Measurements from ENCODE around the gene ZNF134. TPM values are rescaled to one million over a fixed set of nuclear protein-coding genes. Genes with fewer than 3 reads are reported as not detected.

The ZNF134 gene
- total and polyA plus RNA-seq, 10 donors = 3.7 to 30.7 (median 19.6) TPM

GRCh38 chr19:57656346-57656745 lies 42.3 kb downstream of the ZNF134 start:
- no peak for DNase-seq
- intact Hi-C loops (cut with DNase I; ENCODE audit: low total_unique reads) = no loop called here
- no peak overlapping the region for H3K4me3 ChIP-seq
- TF ChIP-seq POLR2A (IDR thresholded peaks at IDR 0.05) (no peak), POLR2AphosphoS5 (IDR thresholded peaks at IDR 0.05) (no peak), CTCF (IDR thresholded peaks at IDR 0.05 in 8 of 11, conservative IDR thresholded peaks at IDR 0.05 in 3 of 11) (no peak)
- WGBS, 5 donors = 77 to 91% (median 87%) methylated on average over 1 of the region's 1 CpG
- peaks cover 0 to 56% (median 8%) of the 10 kb centered on the region in 8 donors for H3K9me3 ChIP-seq
- H3K4me1 ChIP-seq = no peaks in the 10 kb centered on the region
- H3K36me3 ChIP-seq = no peaks in the 10 kb centered on the region
- H3K27ac ChIP-seq = no peak overlapping the region
- H3K27me3 ChIP-seq (replicated peaks in 1 of 7) = peaks cover 0 to 20% (median 0%) of the 10 kb centered on the region in 7 donors

GRCh38 chr19:57664269-57665127 lies 50.5 kb downstream of the ZNF134 start:
- Histone ChIP-seq H3K36me3 (no peaks in the 10 kb centered on the region), H3K27ac (peak overlapping the region; percentile 53 to 83 (median 74)), H3K27me3 (replicated peaks in 1 of 7) (peaks cover 0 to 61% (median 7%) of the 10 kb centered on the region in 7 donors), H3K4me3 (peak overlapping the region; percentile 39 to 72 (median 48)), H3K4me1 (peaks cover 0 to 17% (median 13%) of the 10 kb centered on the region in 6 donors), H3K9me3 (no peaks in the 10 kb centered on the region)
- WGBS, 5 donors = 3 to 9% (median 5%) methylated on average over 44 to 64 of the region's 64 CpGs
- DNase-seq = peak; percentile 76
- TF ChIP-seq POLR2A (IDR thresholded peaks at IDR 0.05) (no peak), POLR2AphosphoS5 (IDR thresholded peaks at IDR 0.05) (peak in 2 of 3 donors; percentile 71 to 72), CTCF (IDR thresholded peaks at IDR 0.05 in 8 of 11, conservative IDR thresholded peaks at IDR 0.05 in 3 of 11) (no peak)
- intact Hi-C loops (cut with DNase I; ENCODE audit: low total_unique reads) = no loop called here

- DNase-seq = no peak
- WGBS, 5 donors = 89 to 94% (median 91%) methylated on average over 9 of the region's 9 CpGs
- Histone ChIP-seq H3K27me3 (replicated peaks in 1 of 7) (peaks cover 0 to 60% (median 7%) of the 10 kb centered on the region in 7 donors), H3K4me3 (peak overlapping the region in 1 of 8 donors; percentile 72), H3K9me3 (no peaks in the 10 kb centered on the region), H3K27ac (peak overlapping the region in 2 of 8 donors; percentile 75 to 82), H3K4me1 (peaks cover 0 to 17% (median 13%) of the 10 kb centered on the region in 6 donors), H3K36me3 (no peaks in the 10 kb centered on the region)
- intact Hi-C loops (cut with DNase I; ENCODE audit: low total_unique reads) = no loop called here
- TF ChIP-seq CTCF (IDR thresholded peaks at IDR 0.05 in 8 of 11, conservative IDR thresholded peaks at IDR 0.05 in 3 of 11) (no peak), POLR2AphosphoS5 (IDR thresholded peaks at IDR 0.05) (no peak), POLR2A (IDR thresholded peaks at IDR 0.05) (no peak)
These were observed 51.3 kb downstream of the ZNF134 start for GRCh38 chr19:57665261-57665806.

GRCh38 chr19:57667228-57667627 lies 53.2 kb downstream of the ZNF134 start:
- Histone ChIP-seq H3K9me3 (peaks cover 0 to 5% (median 0%) of the 10 kb centered on the region in 8 donors), H3K27me3 (replicated peaks in 1 of 7) (peaks cover 0 to 59% (median 7%) of the 10 kb centered on the region in 7 donors), H3K36me3 (no peaks in the 10 kb centered on the region), H3K27ac (no peak overlapping the region), H3K4me1 (peaks cover 0 to 17% (median 13%) of the 10 kb centered on the region in 6 donors), H3K4me3 (no peak overlapping the region)
- TF ChIP-seq POLR2A (IDR thresholded peaks at IDR 0.05) = no peak
- TF ChIP-seq CTCF (IDR thresholded peaks at IDR 0.05 in 8 of 11, conservative IDR thresholded peaks at IDR 0.05 in 3 of 11) = no peak
- TF ChIP-seq POLR2AphosphoS5 (IDR thresholded peaks at IDR 0.05) = no peak
- intact Hi-C loops (cut with DNase I; ENCODE audit: low total_unique reads) = no loop called here
- WGBS, 5 donors = 69 to 94% (median 81%) methylated on average over 1 of the region's 1 CpG
- DNase-seq = no peak
